CD14-positive monocyte (primary cell): ENCODE measurements around the gene MISP. TPM values are rescaled to one million over a fixed set of nuclear protein-coding genes. Genes with fewer than 3 reads are reported as not detected.

Experiments used
- DNase-seq, 3 donors: peaks; one replicate each; pipeline ENCODE4 v3.0.0-alpha.2; 2011 to 2022
- H2AFZ ChIP-seq: 2 replicates; pipeline ENCODE4 v1.6.0; 2012; ENCODE audit warnings: mild to moderate bottlenecking, low read depth, low read length, inconsistent platforms; ENCODE audit not compliant: insufficient read depth, poor library complexity, severe bottlenecking
- H3K27ac ChIP-seq, 2 donors: 1 replicate in 1 of 2; 2 replicates in 1 of 2; pipeline ENCODE4 v1.5.1; 2012 to 2013; ENCODE audit warnings: low read length in 2 of 2, control low read depth in 1 of 2, inconsistent platforms in 1 of 2, low read depth in 1 of 2, mild to moderate bottlenecking in 1 of 2
- H3K27me3 ChIP-seq, 2 donors: one replicate each; pipeline versions ENCODE4 v1.6.0 to v1.6.1; 2011 to 2013; ENCODE audit warnings: low read length in 2 of 2; ENCODE audit not compliant: control insufficient read depth in 2 of 2, insufficient read depth in 2 of 2
- H3K36me3 ChIP-seq, 2 donors: replicated peaks in 1 of 2; 1 replicate in 1 of 2; 2 replicates in 1 of 2; pipeline versions ENCODE4 v1.5.1 to v1.6.1; 2012 to 2013; ENCODE audit warnings: low read length in 2 of 2, control low read depth in 1 of 2, inconsistent platforms in 1 of 2, mild to moderate bottlenecking in 1 of 2; ENCODE audit not compliant: insufficient read depth in 2 of 2, control insufficient read depth in 1 of 2
- H3K4me1 ChIP-seq, 2 donors: 1 replicate in 1 of 2; 2 replicates in 1 of 2; pipeline versions ENCODE4 v1.5.1 to v1.6.1; 2012 to 2013; ENCODE audit warnings: low read length in 2 of 2, control low read depth in 1 of 2, inconsistent platforms in 1 of 2, mild to moderate bottlenecking in 1 of 2, moderate library complexity in 1 of 2; ENCODE audit not compliant: insufficient read depth in 2 of 2, control insufficient read depth in 1 of 2
- H3K4me2 ChIP-seq: replicated peaks from 2 replicates; pipeline ENCODE3; 2012; ENCODE audit warnings: low read length, moderate library complexity, mild to moderate bottlenecking; ENCODE audit not compliant: poor library complexity, severe bottlenecking; ENCODE audit errors: extremely low read depth
- H3K4me3 ChIP-seq, 3 experiments: fragments of 200-600 bp in 1 of 3; sonication (generic) in 1 of 3; replicated peaks in 1 of 3; 1 replicate in 2 of 3; 2 replicates in 1 of 3; pipeline ENCODE4 v1.5.1; 2011 to 2013; ENCODE audit warnings: low read length in 3 of 3, mild to moderate bottlenecking in 3 of 3, control low read depth in 2 of 3, low read depth in 2 of 3, inconsistent platforms in 1 of 3, moderate library complexity in 1 of 3
- H3K79me2 ChIP-seq: 2 replicates; pipeline ENCODE4 v1.6.0; 2012; ENCODE audit warnings: mild to moderate bottlenecking, control low read depth, inconsistent platforms, low read length, moderate library complexity; ENCODE audit not compliant: insufficient read depth
- H3K9ac ChIP-seq: 2 replicates; pipeline ENCODE4 v1.6.0; 2017; ENCODE audit warnings: low read length, mild to moderate bottlenecking; ENCODE audit not compliant: insufficient read depth, poor library complexity, severe bottlenecking
- H3K9me3 ChIP-seq, 2 donors: replicated peaks in 1 of 2; 1 replicate in 1 of 2; 2 replicates in 1 of 2; pipeline versions ENCODE4 v1.5.1 to v1.6.1; 2012 to 2013; ENCODE audit warnings: low read length in 2 of 2, control low read depth in 1 of 2; ENCODE audit not compliant: control insufficient read depth in 1 of 2, insufficient read depth in 1 of 2
- H4K20me1 ChIP-seq: 2 replicates; pipeline ENCODE4 v1.6.0; 2012; ENCODE audit warnings: mild to moderate bottlenecking, low read length, control low read depth, moderate library complexity; ENCODE audit not compliant: insufficient read depth
- H3K27ac Mint-ChIP-seq, 7 donors: one replicate each; pipeline ENCODE4 v1.8.0; 2020; ENCODE audit warnings: mild to moderate bottlenecking in 7 of 7, mixed read lengths in 7 of 7, moderate library complexity in 6 of 7, inconsistent platforms in 2 of 7
- H3K27me3 Mint-ChIP-seq, 3 donors: one replicate each; pipeline ENCODE4 v1.8.0; 2021 to 2022; ENCODE audit warnings: low read depth in 3 of 3, mild to moderate bottlenecking in 3 of 3, mixed read lengths in 3 of 3, moderate library complexity in 3 of 3, inconsistent platforms in 1 of 3
- H3K36me3 Mint-ChIP-seq, 2 donors: one replicate each; pipeline ENCODE4 v1.8.0; 2020; ENCODE audit warnings: mixed read lengths in 2 of 2, inconsistent platforms in 1 of 2, mild to moderate bottlenecking in 1 of 2
- H3K4me1 Mint-ChIP-seq: one replicate; pipeline ENCODE4 v1.8.0; 2020; ENCODE audit warnings: mild to moderate bottlenecking, mixed read lengths
- H3K4me3 Mint-ChIP-seq, 2 donors: one replicate each; pipeline ENCODE4 v1.8.0; 2020; ENCODE audit warnings: mild to moderate bottlenecking in 2 of 2, mixed read lengths in 2 of 2, moderate library complexity in 1 of 2
- H3K9me3 Mint-ChIP-seq, 7 donors: one replicate each; pipeline ENCODE4 v1.8.0; 2020 to 2022; ENCODE audit warnings: mixed read lengths in 7 of 7, mild to moderate bottlenecking in 6 of 7, moderate library complexity in 6 of 7, inconsistent platforms in 2 of 7
- WGBS: methylation state at CpG from one replicate; pipeline ENCODE4 v1.1.5; 2013; ENCODE audit warnings: missing lambda C conversion rate; ENCODE audit not compliant: insufficient coverage; 5-methylcytosine and 5-hydroxymethylcytosine counted together
- intact Hi-C, 2 donors: fragments of 100-400 bp; cut with micrococcal nuclease; formaldehyde crosslinking; loops; one replicate each; pipeline versions ENCODE4 v1.15.0 to v1.15.1; 2023
- polyA plus RNA-seq, 3 donors: library from polyadenylated mRNA; depleted of rRNA in 1 of 3; unstranded in 2 of 3; stranded (reverse) in 1 of 3; fragments of 300-500 nt in 2 of 3; fragments of >200 nt in 1 of 3; fragmentation: Illumina TruSeq in 2 of 3; gene quantifications; 1 replicate in 2 of 3; 2 replicates in 1 of 3; pipeline ENCODE4 v1.2.3, GENCODE V29; 2012 to 2021
- TF ChIP-seq, protein P1 (sequence below): fragments of 200-600 bp; IDR thresholded peaks from one replicate; pipeline ENCODE4 v1.8.0; 2022; ENCODE audit warnings: antibody characterized with exemption, mild to moderate bottlenecking

MISP gene
- polyA plus RNA-seq, 3 donors, result not detected

- no peak for DNase-seq
- peak overlapping the region; percentile 85 to 93 for H3K4me3 Mint-ChIP-seq
- H3K4me1 Mint-ChIP-seq, result peaks cover 28% of the 10 kb centered on the region
- WGBS, result under 1% methylated on average over 42 of the region's 44 CpGs
- peaks cover 0 to 1% (median 0%) of the 10 kb centered on the region in 3 donors for H3K27me3 Mint-ChIP-seq
- Histone ChIP-seq H3K27ac (peak overlapping the region; percentile 46 to 73), H4K20me1 (peaks cover 57% of the 10 kb centered on the region), H3K79me2 (peaks cover 63% of the 10 kb centered on the region), H3K9ac (peak overlapping the region; percentile 83), H3K36me3 (peaks cover 22 to 35% of the 10 kb centered on the region in 2 donors), H2AFZ (no peak overlapping the region), H3K4me1 (peaks cover 40 to 47% of the 10 kb centered on the region in 2 donors), H3K4me3 (peak overlapping the region; percentile 85 to 97 (median 88)), H3K27me3 (no peaks in the 10 kb centered on the region), H3K9me3 (no peaks in the 10 kb centered on the region), H3K4me2 (peak overlapping the region; percentile 96)
- peaks cover 9 to 36% of the 10 kb centered on the region in 2 donors for H3K36me3 Mint-ChIP-seq
- H3K9me3 Mint-ChIP-seq, result peaks cover 0 to 1% (median 0%) of the 10 kb centered on the region in 7 donors
- intact Hi-C loops, result loop anchor here in 1 of 2 donors (5.0 kb wide), 1 partner anchor 136 kb away; the partner anchor contains the start of gene RNF126
- peak overlapping the region; percentile 60 to 94 (median 78) for H3K27ac Mint-ChIP-seq
- TF ChIP-seq, protein P1, sequence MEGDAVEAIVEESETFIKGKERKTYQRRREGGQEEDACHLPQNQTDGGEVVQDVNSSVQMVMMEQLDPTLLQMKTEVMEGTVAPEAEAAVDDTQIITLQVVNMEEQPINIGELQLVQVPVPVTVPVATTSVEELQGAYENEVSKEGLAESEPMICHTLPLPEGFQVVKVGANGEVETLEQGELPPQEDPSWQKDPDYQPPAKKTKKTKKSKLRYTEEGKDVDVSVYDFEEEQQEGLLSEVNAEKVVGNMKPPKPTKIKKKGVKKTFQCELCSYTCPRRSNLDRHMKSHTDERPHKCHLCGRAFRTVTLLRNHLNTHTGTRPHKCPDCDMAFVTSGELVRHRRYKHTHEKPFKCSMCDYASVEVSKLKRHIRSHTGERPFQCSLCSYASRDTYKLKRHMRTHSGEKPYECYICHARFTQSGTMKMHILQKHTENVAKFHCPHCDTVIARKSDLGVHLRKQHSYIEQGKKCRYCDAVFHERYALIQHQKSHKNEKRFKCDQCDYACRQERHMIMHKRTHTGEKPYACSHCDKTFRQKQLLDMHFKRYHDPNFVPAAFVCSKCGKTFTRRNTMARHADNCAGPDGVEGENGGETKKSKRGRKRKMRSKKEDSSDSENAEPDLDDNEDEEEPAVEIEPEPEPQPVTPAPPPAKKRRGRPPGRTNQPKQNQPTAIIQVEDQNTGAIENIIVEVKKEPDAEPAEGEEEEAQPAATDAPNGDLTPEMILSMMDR, result no peak
Observed at GRCh38 chr19:798415-799075, 47.6 kb downstream of the MISP start.

DNA sequence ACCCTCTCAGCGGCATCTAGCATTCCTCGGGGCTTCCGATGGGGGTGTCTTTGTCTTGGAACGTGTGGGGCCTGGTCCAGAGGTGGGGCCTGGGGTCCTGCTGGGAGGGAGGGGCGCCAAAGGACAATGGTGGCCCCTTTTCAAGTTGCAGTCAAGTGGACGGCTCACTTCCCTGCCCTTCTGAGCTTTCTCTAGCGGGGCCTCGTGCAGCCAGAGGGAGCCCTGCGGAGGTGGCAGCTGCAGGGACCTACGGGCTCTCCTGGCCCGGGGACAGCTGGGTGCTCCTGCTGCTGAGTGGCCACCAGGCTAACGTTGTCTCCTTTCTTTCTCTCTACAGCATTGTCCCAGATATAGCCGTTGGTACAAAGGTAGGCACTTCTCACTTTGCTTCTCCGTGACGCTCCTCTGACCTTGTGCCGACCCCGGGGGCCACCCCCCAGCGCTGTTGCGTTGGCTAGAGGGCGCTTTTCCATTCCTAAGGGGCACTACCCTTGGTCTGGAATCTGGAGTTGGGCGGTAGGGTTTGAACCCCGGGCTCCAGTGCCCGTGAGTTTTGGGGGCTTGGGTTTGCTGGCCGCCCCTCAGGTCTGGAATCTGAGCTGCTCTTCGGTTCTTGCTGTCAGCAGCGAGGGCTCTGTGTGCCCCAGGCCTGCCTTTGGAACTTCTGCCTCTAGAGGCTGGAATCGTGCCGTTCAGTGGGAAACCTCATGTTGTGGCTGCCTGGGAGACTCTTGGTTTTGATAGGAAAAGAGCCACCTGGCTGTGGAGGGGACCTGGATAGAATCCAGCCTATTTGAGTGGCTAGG lies 48.4 kb downstream of the MISP start:
- H3K36me3 Mint-ChIP-seq, result peaks cover 16 to 43% of the 10 kb centered on the region in 2 donors
- H3K36me3 ChIP-seq, result peaks cover 30 to 43% of the 10 kb centered on the region in 2 donors
- peaks cover 40 to 47% of the 10 kb centered on the region in 2 donors for H3K4me1 ChIP-seq
- intact Hi-C loops, result loop anchor here in 1 of 2 donors (5.0 kb wide), 1 partner anchor 137 kb away; the partner anchor contains the start of gene RNF126
- H3K27ac ChIP-seq, result peak overlapping the region; percentile 46 to 73
- H3K4me3 Mint-ChIP-seq, result peak overlapping the region; percentile 85 to 93
- DNase-seq, result no peak
- peaks cover 70% of the 10 kb centered on the region for H3K79me2 ChIP-seq
- peak overlapping the region; percentile 96 for H3K4me2 ChIP-seq
- no peaks in the 10 kb centered on the region for H3K9me3 ChIP-seq
- H3K9me3 Mint-ChIP-seq, result peaks cover 0 to 1% (median 0%) of the 10 kb centered on the region in 7 donors
- H3K4me3 ChIP-seq, result peak overlapping the region; percentile 85 to 97 (median 88)
- no peak overlapping the region for H2AFZ ChIP-seq
- H4K20me1 ChIP-seq, result peaks cover 65% of the 10 kb centered on the region
- H3K4me1 Mint-ChIP-seq, result peaks cover 28% of the 10 kb centered on the region
- WGBS, result 20% methylated on average over 24 of the region's 28 CpGs
- H3K27ac Mint-ChIP-seq, result peak overlapping the region; percentile 60 to 94 (median 71)
- TF ChIP-seq, protein P1, result no peak
- H3K27me3 ChIP-seq, result no peaks in the 10 kb centered on the region
- peak overlapping the region; percentile 83 for H3K9ac ChIP-seq
- peaks cover 0 to 1% (median 0%) of the 10 kb centered on the region in 3 donors for H3K27me3 Mint-ChIP-seq
